ENCODE data around the gene ILDR1.

DNA sequence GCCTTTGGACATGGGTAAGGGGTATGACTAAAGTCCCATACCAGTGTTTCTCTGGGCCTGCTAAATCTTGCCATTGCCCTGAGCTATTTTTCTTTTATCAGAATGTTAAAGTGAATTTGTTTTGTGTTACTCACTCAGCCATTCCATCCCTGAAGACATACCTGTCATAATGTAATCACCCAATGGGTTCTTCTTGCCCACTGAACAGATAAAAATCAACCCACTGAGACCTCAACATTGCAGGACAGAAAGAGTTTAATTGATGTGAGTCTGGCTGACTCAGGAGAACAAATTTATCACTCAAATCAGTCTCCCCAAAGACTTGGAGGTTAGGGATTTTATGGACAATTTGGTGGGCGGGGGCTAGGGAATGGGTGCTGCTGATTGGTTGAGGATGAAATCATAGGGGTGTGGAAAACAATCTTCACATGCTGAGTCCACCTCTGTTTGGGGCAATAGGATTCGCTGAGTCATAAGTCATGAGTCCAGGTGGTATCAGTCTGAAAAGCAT lies 47.4 kb downstream of the ILDR1 start:
- no peak for TF ChIP-seq FOXP2 (optimal IDR thresholded peaks at IDR 0.05; ENCODE audit: borderline replicate concordance, extremely low read depth, extremely low read length, insufficient read depth)
- TF ChIP-seq, protein P1, sequence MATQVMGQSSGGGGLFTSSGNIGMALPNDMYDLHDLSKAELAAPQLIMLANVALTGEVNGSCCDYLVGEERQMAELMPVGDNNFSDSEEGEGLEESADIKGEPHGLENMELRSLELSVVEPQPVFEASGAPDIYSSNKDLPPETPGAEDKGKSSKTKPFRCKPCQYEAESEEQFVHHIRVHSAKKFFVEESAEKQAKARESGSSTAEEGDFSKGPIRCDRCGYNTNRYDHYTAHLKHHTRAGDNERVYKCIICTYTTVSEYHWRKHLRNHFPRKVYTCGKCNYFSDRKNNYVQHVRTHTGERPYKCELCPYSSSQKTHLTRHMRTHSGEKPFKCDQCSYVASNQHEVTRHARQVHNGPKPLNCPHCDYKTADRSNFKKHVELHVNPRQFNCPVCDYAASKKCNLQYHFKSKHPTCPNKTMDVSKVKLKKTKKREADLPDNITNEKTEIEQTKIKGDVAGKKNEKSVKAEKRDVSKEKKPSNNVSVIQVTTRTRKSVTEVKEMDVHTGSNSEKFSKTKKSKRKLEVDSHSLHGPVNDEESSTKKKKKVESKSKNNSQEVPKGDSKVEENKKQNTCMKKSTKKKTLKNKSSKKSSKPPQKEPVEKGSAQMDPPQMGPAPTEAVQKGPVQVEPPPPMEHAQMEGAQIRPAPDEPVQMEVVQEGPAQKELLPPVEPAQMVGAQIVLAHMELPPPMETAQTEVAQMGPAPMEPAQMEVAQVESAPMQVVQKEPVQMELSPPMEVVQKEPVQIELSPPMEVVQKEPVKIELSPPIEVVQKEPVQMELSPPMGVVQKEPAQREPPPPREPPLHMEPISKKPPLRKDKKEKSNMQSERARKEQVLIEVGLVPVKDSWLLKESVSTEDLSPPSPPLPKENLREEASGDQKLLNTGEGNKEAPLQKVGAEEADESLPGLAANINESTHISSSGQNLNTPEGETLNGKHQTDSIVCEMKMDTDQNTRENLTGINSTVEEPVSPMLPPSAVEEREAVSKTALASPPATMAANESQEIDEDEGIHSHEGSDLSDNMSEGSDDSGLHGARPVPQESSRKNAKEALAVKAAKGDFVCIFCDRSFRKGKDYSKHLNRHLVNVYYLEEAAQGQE (IDR thresholded peaks at IDR 0.05; ENCODE audit: insufficient read depth in 1 of 2, low read depth in 2 of 2, low read length in 2 of 2): no peak
- TF ChIP-seq POLR2AphosphoS5 (IDR thresholded peaks at IDR 0.05; ENCODE audit: low read depth, low read length): no peak

Data from PFSK-1 (cell line).